HG03565 (cell line): Measurements from ENCODE around the gene TSPAN13.
A peak's percentile ranks its signal among the peaks of the same experiment; 100 is the strongest.

ENCODE experiments used
- ATAC-seq: cut with Tn5 transposase; IDR thresholded peaks from one replicate; pipeline ENCODE4 v1.9.1; 2021; ENCODE audit warnings: mild to moderate bottlenecking, moderate library complexity; ENCODE audit not compliant: unreplicated experiment

Gene TSPAN13

DNA sequence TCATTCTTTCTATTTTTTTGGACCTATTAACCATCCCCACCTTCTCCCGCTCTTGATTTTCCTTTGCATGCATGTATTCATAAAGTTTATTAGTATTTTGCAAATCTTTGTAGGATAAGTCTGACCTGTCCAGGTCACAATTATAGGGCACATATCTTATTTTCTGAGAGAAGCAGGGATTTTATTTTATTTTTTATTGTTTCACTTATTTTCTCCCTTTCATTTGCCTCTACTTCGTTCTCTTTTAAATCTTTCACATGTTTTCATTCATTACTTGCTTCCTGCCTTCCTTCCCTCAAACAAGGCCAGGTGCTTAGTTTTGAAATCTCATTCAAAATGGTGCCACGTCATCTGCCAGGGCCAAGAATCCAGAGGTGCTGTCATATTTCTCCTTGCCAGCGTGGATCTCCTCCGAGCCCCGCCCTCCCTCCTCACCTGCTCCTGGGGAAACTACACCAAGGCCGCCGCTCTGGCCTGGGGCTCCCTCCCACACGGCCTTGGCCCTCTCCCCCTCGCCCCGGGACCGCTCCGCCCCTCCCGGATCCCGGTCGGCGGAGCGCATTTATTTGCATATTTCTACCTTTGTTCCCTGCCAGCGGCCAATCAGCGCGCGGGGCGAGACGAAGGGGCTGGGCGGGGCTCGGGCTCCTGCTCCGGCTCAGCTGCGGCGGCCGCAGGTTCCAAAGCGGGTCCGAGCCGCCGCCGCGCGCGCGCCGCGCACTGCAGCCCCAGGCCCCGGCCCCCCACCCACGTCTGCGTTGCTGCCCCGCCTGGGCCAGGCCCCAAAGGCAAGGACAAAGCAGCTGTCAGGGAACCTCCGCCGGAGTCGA lies at the start of gene TSPAN13:
Gene TSPAN13, plus strand, starts transcription at position 654 of the 830 bp plus-strand sequence. CDS start 213 bp downstream, outside the sequence.
- ATAC-seq: peak; percentile 77

DNA sequence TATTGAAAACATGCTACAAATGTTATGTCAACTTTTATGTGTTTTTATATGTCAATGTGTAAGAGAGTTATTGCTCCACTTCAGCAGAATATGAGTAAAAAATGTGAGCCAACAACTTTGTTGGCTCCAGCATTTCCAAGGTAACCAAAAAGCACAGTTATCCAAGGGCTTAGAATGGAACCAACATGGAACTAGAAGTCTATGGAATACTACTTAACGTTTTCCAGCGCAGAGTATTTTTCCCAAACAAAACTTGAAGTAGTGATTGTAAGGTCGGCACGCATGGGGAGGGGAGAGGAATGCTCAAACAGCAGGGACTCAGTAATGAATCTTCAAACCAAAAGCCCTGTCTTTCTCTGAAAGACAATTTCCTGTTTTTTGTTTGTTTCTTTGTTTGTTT lies 45.0 kb upstream of the TSPAN13 start:
- no peak for ATAC-seq

DNA sequence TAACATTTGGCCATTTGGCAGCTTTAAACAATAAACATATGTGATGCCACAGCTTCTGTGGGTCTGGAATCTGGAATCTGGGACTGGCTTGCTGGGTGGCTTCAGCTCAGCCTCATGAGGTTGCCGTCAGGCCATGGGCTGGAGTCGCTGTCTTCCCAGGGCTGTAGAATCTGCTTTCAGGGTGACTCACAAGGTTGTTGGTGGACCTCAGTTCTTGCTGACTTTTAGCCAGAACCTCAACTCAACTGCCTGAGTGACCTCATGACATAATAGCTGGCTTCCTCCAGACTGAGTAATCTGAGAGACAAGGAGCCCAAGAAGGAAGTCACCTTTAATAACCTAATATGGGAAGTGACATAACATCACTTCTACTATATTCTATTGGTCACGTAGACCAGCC lies 44.6 kb upstream of the TSPAN13 start:
- ATAC-seq: no peak

DNA sequence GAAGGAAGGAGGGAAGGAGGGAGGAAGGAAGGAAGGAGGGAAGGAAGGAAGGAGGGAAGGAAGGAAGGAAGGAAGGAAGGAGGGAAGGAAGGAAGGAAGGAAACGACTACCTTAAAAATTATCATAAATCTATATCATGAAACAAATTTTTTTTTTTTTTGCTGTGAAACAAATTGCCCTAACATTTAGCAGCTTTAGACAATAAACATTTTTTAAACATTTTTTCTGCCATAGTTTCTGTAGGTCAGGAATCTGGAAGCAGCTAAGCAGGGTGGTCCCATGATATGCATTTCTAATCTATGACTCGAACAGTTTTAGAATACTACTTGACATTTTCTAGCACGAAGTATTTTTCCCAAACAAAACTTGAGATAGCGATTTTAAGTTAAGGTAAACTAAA lies 42.9 kb upstream of the TSPAN13 start:
- ATAC-seq: no peak

- ATAC-seq: peak; percentile 36
These were observed 41.8 kb upstream of the TSPAN13 start for GRCh38 chr7:16711730-16712129.

GRCh38 chr7:16712916-16713315 lies 40.6 kb upstream of the TSPAN13 start:
- no peak for ATAC-seq

DNA sequence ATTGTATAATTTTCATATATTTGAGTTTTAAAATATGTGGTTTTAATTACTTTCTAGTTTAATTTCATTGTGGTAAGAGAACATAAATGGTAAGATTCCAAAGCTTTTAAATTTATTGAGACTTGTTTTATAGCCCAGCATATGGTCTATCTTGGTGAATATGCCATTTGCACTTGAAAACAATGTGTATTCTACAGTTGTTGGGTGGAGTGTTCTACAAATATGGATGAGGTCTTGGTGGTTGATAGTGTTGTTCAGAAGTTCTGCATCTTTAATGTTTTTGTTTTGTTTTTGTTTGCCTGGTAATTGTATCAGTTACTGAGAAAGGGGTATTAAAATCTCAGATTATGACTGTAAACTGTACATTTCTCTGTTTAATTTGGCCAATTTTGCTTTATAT lies 37.6 kb upstream of the TSPAN13 start:
- ATAC-seq: no peak

DNA sequence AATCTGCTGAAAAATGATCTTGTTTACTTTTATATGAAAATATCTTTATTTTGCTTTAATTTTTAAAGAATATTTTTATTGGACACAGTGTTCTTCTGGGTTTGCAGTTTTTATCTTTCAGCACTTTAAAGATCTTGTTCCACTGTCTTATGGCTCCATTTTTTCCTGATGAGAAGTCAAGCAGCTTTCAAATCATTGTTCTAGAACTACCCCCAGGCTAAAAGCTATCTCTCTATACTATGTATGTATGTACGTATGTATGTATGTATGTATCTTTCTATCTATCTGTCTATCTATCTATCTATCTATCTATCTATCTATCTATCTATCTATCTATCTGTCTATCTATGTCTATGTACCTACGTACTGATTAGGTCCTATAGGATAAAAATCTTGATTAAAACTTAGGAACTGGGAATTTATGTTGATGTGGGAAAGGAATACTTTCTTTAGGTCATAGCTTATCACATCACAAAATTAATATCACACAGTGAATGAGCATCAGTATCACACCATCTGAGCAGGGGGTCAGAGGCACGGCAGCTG lies 35.4 kb upstream of the TSPAN13 start:
- ATAC-seq: no peak

DNA sequence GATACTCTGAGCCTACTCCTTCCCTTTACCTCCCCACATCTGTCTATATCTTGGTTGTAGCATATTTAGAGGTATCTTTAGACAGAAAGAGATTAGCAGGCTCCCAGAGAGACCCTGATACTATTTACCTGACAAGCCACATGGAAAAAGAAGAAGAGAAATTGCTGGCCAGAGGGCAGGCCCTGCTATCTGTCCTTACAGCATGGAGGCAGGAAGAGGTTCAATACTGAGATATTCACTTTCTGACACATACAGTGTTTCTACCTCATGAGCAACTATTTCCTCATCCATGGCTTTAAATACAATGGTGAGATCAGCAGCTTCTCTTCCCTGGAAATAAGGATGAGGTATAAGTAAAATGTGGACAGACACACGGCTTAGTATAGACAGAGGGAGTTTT lies 33.9 kb upstream of the TSPAN13 start:
- ATAC-seq: no peak

DNA sequence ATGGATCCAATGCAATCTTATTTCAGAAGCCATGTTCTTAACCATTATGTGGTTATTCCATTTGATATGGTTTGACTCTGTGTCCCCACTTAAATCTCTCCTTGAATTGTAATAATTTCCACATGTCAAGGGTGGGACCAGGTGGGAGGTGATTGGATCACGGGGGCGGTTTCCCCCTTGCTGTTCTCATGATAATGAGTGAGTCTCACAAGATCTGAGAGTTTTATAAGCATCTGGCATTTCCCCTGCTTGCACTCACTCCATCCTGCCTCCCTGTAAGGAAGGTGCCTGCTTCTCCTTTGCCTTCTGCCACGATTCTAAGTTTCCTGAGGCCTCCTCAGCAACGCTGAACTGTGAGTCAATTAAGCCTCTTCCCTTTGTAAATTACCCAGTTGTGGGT lies 32.0 kb upstream of the TSPAN13 start:
- ATAC-seq: no peak

DNA sequence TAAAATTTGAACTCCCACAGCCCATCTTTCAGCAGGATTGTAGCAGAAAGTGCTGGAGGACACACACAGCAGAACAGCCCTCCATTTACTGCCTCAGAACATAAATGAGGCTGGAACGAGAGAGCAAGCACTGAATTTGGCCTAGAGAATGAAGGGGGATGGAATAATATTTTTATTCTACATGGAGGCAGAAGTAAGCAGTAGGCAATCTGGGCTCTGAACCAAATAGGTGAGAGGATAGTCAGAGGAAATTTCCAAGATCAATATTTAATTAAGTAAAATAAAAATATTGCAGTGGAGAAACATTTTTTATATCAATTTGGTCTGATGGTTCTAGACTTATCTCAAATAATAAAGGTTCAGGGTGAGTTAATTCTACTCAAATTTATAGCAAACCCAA lies 29.2 kb upstream of the TSPAN13 start:
- ATAC-seq: no peak

- no peak for ATAC-seq
These were observed 27.4 kb upstream of the TSPAN13 start for GRCh38 chr7:16726189-16726588.

DNA sequence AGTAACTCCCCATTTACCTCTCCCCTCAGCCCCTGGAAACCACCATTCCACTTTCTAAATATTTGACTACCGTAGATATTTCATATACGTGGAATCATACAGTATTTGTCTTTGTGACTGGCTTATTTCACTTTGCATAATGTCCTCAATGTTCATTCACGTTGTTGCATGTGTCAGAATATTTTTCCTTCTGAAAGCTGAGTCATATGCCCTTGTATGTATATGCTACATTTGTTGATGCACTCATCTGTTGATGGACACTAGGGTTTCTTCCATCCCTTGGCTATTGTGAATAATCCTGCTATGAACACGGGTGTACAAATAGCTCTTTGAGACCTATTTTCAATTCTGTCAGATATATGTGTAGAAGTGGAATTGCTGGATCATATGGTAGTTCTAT lies 25.8 kb upstream of the TSPAN13 start:
- no peak for ATAC-seq

DNA sequence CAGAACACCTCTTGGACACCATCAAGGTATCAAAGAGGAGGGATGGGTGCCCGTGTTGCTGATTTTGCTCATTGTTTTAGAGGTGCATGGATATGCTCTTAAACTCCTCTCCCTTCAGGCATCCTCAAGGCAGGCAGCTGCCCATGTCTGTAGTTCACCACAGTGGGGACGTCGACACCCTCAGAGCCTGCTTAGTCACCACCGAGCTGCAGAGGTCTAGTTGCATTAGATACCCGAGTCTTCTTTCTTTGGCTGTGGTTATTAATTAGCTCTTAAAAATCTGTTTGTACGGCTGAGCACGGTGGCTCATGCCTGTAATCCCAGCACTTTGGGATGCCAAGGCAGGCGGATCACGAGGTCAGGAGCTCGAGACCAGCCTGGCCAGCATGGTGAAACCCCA lies 24.7 kb upstream of the TSPAN13 start:
- ATAC-seq: no peak

DNA sequence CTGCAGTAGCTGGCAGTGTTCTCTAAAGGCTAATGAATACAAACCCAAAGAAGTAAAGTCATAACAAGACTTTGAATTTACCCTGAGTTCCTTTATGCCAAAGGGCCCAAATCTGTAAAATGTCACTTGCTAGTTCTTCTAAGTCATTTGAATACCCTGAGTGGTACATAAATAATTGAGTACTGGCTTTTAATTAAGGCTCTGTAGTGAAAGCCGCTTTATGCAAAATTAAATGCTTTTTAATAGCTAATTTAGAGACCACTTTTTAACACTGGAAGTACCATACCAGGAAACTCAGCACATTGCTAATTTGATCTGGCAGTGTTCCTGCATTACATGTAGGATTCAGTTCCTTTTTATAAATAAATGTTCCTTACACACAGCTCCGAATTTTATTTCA lies 24.0 kb upstream of the TSPAN13 start:
- no peak for ATAC-seq

- no peak for ATAC-seq
These were observed 22.6 kb upstream of the TSPAN13 start for GRCh38 chr7:16730937-16731336.

DNA sequence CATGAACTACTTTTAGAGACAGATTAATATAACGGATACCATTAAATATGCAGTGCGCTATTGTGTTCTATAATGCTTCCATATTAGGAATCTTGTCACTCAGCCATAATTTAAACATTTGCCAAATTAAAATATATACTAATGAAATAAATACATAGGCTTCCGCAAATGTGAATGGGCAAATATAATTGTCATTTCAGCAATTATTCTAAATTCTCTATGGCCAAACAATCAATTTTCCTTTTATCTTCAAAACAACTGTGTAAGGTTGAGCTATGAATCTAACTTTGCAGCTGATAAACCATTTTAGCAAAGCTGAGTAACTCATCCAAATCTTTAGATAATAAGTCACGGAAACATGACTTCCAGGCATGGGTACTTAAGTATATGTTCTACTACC lies 20.7 kb upstream of the TSPAN13 start:
- no peak for ATAC-seq

DNA sequence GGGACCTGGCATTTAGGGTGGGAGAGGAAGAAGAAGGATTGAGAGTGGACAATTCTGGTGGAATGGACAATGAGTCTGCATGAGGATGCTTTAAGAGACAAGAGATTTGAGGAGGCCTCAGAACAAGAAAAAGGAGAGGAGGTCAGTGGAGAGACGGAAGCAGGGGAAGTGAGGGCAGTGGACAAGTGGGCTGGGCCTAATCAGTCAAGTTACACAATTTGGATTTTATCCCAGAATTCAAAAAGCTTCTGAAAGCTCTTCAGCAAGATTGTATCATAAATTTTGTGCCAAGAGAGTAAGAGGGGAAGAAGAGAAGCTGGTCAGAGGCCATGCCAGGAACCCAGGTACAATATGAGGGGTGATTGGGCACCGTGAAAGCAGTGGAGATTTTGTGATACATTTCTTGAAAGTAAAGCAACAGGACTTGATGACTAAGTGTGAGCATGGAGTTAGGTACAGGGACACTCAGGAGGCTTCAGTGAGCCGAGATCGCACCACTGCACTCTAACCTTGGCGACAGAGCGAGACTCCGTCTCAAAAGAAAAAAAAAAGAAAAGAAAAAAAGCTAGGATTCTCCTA lies 19.3 kb upstream of the TSPAN13 start:
- ATAC-seq: no peak

DNA sequence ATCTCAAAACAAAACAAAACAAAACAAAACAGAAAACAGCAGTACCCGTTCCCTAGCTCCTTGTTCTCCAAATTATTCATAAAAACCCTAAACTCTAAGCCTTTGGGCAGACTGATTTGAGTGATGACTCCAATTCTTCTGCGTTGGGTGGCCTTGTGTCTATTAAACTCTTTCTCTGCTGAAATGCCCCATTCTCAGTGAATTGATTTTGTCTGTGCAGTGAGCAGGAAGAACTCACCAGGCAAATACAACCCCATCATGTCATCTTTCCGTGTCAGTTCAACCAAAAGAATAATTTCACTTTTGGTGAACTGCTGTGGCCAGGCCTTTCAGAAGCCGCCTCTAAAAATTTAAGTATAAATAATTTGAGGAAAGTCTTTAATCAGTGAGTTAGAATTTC lies 18.5 kb upstream of the TSPAN13 start:
- ATAC-seq: no peak

DNA sequence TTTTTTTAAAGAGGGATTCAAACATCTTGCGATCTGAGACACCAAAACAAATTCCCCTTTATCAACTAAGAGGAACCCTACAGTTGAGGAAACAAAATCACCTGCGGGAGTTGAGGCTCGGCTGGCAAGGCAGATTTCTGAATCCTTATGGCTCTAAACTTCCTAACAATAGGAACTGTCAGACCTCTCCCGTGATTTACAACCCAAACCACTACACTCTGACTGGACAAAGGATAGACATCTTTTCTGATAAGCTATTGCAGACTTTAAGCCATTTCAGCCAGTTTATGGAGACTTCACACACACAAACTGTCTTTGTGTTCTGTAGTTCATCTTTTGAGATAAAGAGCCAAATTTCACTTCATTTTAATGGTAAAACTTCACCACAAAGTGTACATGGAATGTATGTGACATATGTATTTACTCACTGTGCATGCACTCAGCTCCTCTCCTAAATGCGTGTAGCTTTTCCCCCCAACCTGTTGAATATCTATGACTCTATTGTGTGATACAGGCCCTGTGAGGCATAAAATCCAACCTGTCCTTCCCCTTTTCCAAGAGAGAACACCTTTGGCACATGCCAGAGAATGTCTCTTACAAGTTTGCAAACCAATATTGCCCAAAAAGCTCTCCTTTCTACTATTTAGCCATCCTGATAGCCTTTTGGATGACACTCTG lies 15.4 kb upstream of the TSPAN13 start:
- no peak for ATAC-seq

GRCh38 chr7:16739863-16740622 lies 13.5 kb upstream of the TSPAN13 start:
- no peak for ATAC-seq
